ENCODE data around the gene JPH4. TPM values are rescaled to one million over a fixed set of nuclear protein-coding genes. Genes with fewer than 3 reads are reported as not detected.

Gene JPH4
- total and polyA plus RNA-seq, 2 donors (not counting 1 experiment from before 2014, with no cell fraction given) = not detected

DNA sequence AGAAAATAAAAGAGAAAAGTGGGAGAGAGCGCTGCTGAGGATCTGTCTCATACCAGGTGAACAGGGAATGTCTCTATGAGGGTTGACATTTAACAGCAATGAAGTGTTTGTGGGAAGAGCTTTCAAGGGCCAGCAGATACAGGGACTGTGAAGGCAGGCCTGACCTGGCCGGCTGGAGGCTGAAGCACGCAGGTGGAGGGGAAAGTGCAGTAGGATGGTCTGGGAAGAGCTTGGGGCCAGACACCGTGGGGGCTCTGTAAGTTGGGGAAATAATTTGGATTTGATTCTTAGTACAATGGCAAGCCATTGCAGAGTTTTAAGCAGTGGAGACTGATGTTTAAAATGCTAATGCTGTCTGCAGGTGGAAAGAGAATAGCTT, 33.8 kb upstream of the JPH4 start:
- no peak overlapping the region for H3K27ac Mint-ChIP-seq
- CTCF ChIA-PET = interaction anchor here (3.4 kb wide), 1 partner anchor 19 kb away, joined by 15 read pairs; no protein-coding TSS in a partner anchor
- Histone ChIP-seq H3K27me3 (replicated peaks in 1 of 4; ENCODE audit: control extremely low read depth in 1 of 4, control insufficient read depth in 3 of 4, insufficient read depth in 4 of 4, low read length in 3 of 4) (no peaks in the 10 kb centered on the region), H3K27ac (ENCODE audit: low read length in 2 of 2) (no peak overlapping the region), H4K20me1 (ENCODE audit: control insufficient read depth, insufficient read depth, low read length, poor library complexity, severe bottlenecking) (no peaks in the 10 kb centered on the region), H3K79me2 (ENCODE audit: control insufficient read depth, insufficient read depth, low read length) (no peaks in the 10 kb centered on the region), H3K9me3 (ENCODE audit: control extremely low read depth in 1 of 3, control insufficient read depth in 2 of 3, insufficient read depth in 1 of 3, low read length in 2 of 3) (peaks cover 0 to 5% (median 0%) of the 10 kb centered on the region in 3 donors), H3K9ac (ENCODE audit: low read length) (no peak overlapping the region), H3K4me1 (ENCODE audit: control insufficient read depth in 2 of 2, insufficient read depth in 2 of 2, low read length in 2 of 2) (peaks cover 0 to 3% of the 10 kb centered on the region in 2 donors), H3K36me3 (replicated peaks in 1 of 2; ENCODE audit: control extremely low read depth in 1 of 2, control insufficient read depth in 1 of 2, extremely low read depth in 1 of 2, insufficient read depth in 2 of 2, low read length in 1 of 2) (no peaks in the 10 kb centered on the region), H3K4me2 (replicated peaks; ENCODE audit: low read depth, low read length, poor library complexity, severe bottlenecking) (no peak overlapping the region), H2AFZ (ENCODE audit: insufficient read depth, low read depth, low read length, poor library complexity, severe bottlenecking) (no peak overlapping the region), H3K4me3 (ENCODE audit: control extremely low read depth in 1 of 5, extremely low read depth in 1 of 5, insufficient read depth in 1 of 5, low read depth in 2 of 5, low read length in 4 of 5) (no peak overlapping the region)
- intact Hi-C loops (cut with micrococcal nuclease) = no loop called here
- WGBS (ENCODE audit: insufficient coverage) = 89% methylated on average over 4 of the region's 4 CpGs
- ATAC-seq (ENCODE audit: low read depth) (no peak), DNase-seq (no peak)
- H3K9me3 Mint-ChIP-seq (ENCODE audit: insufficient read depth) = no peaks in the 10 kb centered on the region
- TF ChIP-seq EZH2 (IDR thresholded peaks at IDR 0.05; ENCODE audit: borderline replicate concordance, insufficient read depth, low read depth, low read length, poor library complexity, severe bottlenecking) = no peak
- no peak for TF ChIP-seq CTCF (IDR thresholded peaks at IDR 0.05)
- peaks cover 25% of the 10 kb centered on the region for H3K27me3 Mint-ChIP-seq
- H3K4me3 Mint-ChIP-seq = no peak overlapping the region
- H3K4me1 Mint-ChIP-seq = no peaks in the 10 kb centered on the region
- POLR2A ChIA-PET = no interaction called here

- Histone ChIP-seq H3K79me2 (ENCODE audit: control insufficient read depth, insufficient read depth, low read length) (no peaks in the 10 kb centered on the region), H3K27me3 (replicated peaks in 1 of 4; ENCODE audit: control extremely low read depth in 1 of 4, control insufficient read depth in 3 of 4, insufficient read depth in 4 of 4, low read length in 3 of 4) (no peaks in the 10 kb centered on the region), H3K4me3 (ENCODE audit: control extremely low read depth in 1 of 5, extremely low read depth in 1 of 5, insufficient read depth in 1 of 5, low read depth in 2 of 5, low read length in 4 of 5) (no peak overlapping the region), H3K27ac (ENCODE audit: low read length in 2 of 2) (no peak overlapping the region), H4K20me1 (ENCODE audit: control insufficient read depth, insufficient read depth, low read length, poor library complexity, severe bottlenecking) (no peaks in the 10 kb centered on the region), H3K36me3 (replicated peaks in 1 of 2; ENCODE audit: control extremely low read depth in 1 of 2, control insufficient read depth in 1 of 2, extremely low read depth in 1 of 2, insufficient read depth in 2 of 2, low read length in 1 of 2) (no peaks in the 10 kb centered on the region), H3K9ac (ENCODE audit: low read length) (no peak overlapping the region), H3K9me3 (ENCODE audit: control extremely low read depth in 1 of 3, control insufficient read depth in 2 of 3, insufficient read depth in 1 of 3, low read length in 2 of 3) (peaks cover 0 to 5% (median 0%) of the 10 kb centered on the region in 3 donors), H3K4me1 (ENCODE audit: control insufficient read depth in 2 of 2, insufficient read depth in 2 of 2, low read length in 2 of 2) (peaks cover 0 to 3% of the 10 kb centered on the region in 2 donors), H2AFZ (ENCODE audit: insufficient read depth, low read depth, low read length, poor library complexity, severe bottlenecking) (no peak overlapping the region), H3K4me2 (replicated peaks; ENCODE audit: low read depth, low read length, poor library complexity, severe bottlenecking) (no peak overlapping the region)
- DNase-seq (no peak), ATAC-seq (ENCODE audit: low read depth) (no peak)
- ChIA-PET CTCF (interaction anchor here (3.4 kb wide), 1 partner anchor 21 kb away, joined by 15 read pairs; no protein-coding TSS in a partner anchor), POLR2A (no interaction called here)
- Mint-ChIP-seq H3K9me3 (ENCODE audit: insufficient read depth) (no peaks in the 10 kb centered on the region), H3K4me1 (no peaks in the 10 kb centered on the region), H3K4me3 (no peak overlapping the region), H3K27me3 (peaks cover 26% of the 10 kb centered on the region), H3K27ac (no peak overlapping the region)
- 43% methylated on average over 1 of the region's 4 CpGs for WGBS (ENCODE audit: insufficient coverage)
- intact Hi-C loops (cut with micrococcal nuclease) = no loop called here
- TF ChIP-seq EZH2 (IDR thresholded peaks at IDR 0.05; ENCODE audit: borderline replicate concordance, insufficient read depth, low read depth, low read length, poor library complexity, severe bottlenecking) = no peak
- TF ChIP-seq CTCF (IDR thresholded peaks at IDR 0.05) = no peak
Observed at GRCh38 chr14:23610815-23611289, 32.3 kb upstream of the JPH4 start.
